Smooth muscle cell (in vitro differentiated cells): ENCODE data around the gene PARVB. TPM values are rescaled to one million over a fixed set of nuclear protein-coding genes. Genes with fewer than 3 reads are reported as not detected.

Experiments used
- DNase-seq: peaks from one replicate; lab custom pipeline; 2025; ENCODE audit not compliant: unreplicated experiment; lab: John Stamatoyannopoulos, UW
- H2AFZ ChIP-seq: fragments of 200-600 bp; sonication (generic); 2 replicates; pipeline ENCODE4 v1.6.0; 2016; ENCODE audit warnings: antibody characterized with exemption, low read depth, mild to moderate bottlenecking
- H3F3A ChIP-seq: fragments of 200-600 bp; sonication (generic); 2 replicates; pipeline ENCODE4 v1.6.0; 2017; ENCODE audit warnings: antibody characterized with exemption, low read depth
- H3K27ac ChIP-seq: fragments of 200-600 bp; sonication (generic); 2 replicates; pipeline ENCODE4 v1.5.1; 2016; ENCODE audit warnings: low read depth, mild to moderate bottlenecking
- H3K27me3 ChIP-seq: fragments of 200-600 bp; sonication (generic); 2 replicates; pipeline ENCODE4 v1.6.1; 2016; ENCODE audit warnings: low read depth, mild to moderate bottlenecking
- H3K36me3 ChIP-seq: fragments of 200-600 bp; sonication (generic); 2 replicates; pipeline ENCODE4 v1.5.1; 2016; ENCODE audit warnings: low read depth
- H3K4me1 ChIP-seq: fragments of 200-600 bp; sonication (generic); 2 replicates; pipeline ENCODE4 v1.5.1; 2016; ENCODE audit warnings: low read depth
- H3K4me2 ChIP-seq: fragments of 200-600 bp; sonication (generic); 2 replicates; pipeline ENCODE4 v1.6.0; 2016; ENCODE audit warnings: mild to moderate bottlenecking
- H3K4me3 ChIP-seq: fragments of 200-600 bp; sonication (generic); 2 replicates; pipeline ENCODE4 v1.5.1; 2016; ENCODE audit warnings: mild to moderate bottlenecking
- H3K79me2 ChIP-seq: fragments of 200-600 bp; sonication (generic); 2 replicates; pipeline ENCODE4 v1.6.0; 2016; ENCODE audit warnings: low read depth, mild to moderate bottlenecking
- H3K9ac ChIP-seq: fragments of 200-600 bp; sonication (generic); 2 replicates; pipeline ENCODE4 v1.6.0; 2016; ENCODE audit warnings: low read depth
- H3K9me3 ChIP-seq: fragments of 200-600 bp; sonication (generic); replicated peaks from 2 replicates; pipeline ENCODE4 v1.5.1; 2016; ENCODE audit warnings: low read depth
- H4K20me1 ChIP-seq: fragments of 200-600 bp; sonication (generic); 2 replicates; pipeline ENCODE4 v1.6.0; 2016; ENCODE audit warnings: low read depth
- CTCF ChIP-seq: fragments of 200-600 bp; sonication (generic); IDR thresholded peaks from 2 replicates; pipeline ENCODE4 v1.5.1; 2017; ENCODE audit warnings: borderline replicate concordance, mild to moderate bottlenecking, antibody characterized with exemption; ENCODE audit not compliant: insufficient read depth, poor library complexity, severe bottlenecking
- WGBS: methylation state at CpG from one replicate; pipeline ENCODE4 v1.1.7; 2016; ENCODE audit warnings: low lambda C conversion rate; 5-methylcytosine and 5-hydroxymethylcytosine counted together
- polyA plus RNA-seq: library from polyadenylated mRNA; unstranded; fragments of >200 nt; fragmentation: Nextera tagmentation; extraction: Ambion mirVana; gene quantifications from 2 replicates; pipeline ENCODE4 v1.2.1, GENCODE V29; 2016
- total RNA-seq: library from RNA; depleted of rRNA; stranded (reverse); fragments of >200 nt; gene quantifications from 2 replicates; pipeline ENCODE4 v1.2.3, GENCODE V29; 2014

Gene PARVB
- total and polyA plus RNA-seq, 2 experiments from 2014 or later = 35.1 to 36.6 TPM

GRCh38 chr22:44185237-44186120 is 161.4 kb downstream of the PARVB start:
- H3K36me3 ChIP-seq = no peaks in the 10 kb centered on the region
- no peaks in the 10 kb centered on the region for H3K79me2 ChIP-seq
- no peaks in the 10 kb centered on the region for H3K27me3 ChIP-seq
- H3K4me3 ChIP-seq = no peak overlapping the region
- H3F3A ChIP-seq = no peaks in the 10 kb centered on the region
- TF ChIP-seq CTCF = no peak
- 92% methylated on average over 15 of the region's 16 CpGs for WGBS
- no peak overlapping the region for H2AFZ ChIP-seq
- no peak overlapping the region for H3K9ac ChIP-seq
- no peak overlapping the region for H3K4me2 ChIP-seq
- no peaks in the 10 kb centered on the region for H4K20me1 ChIP-seq
- no peaks in the 10 kb centered on the region for H3K9me3 ChIP-seq
- DNase-seq = no peak
- no peaks in the 10 kb centered on the region for H3K4me1 ChIP-seq
- no peak overlapping the region for H3K27ac ChIP-seq

- no peak overlapping the region for H3K4me3 ChIP-seq
- no peaks in the 10 kb centered on the region for H3K4me1 ChIP-seq
- no peaks in the 10 kb centered on the region for H3F3A ChIP-seq
- H3K27ac ChIP-seq = no peak overlapping the region
- H4K20me1 ChIP-seq = no peaks in the 10 kb centered on the region
- H3K27me3 ChIP-seq = no peaks in the 10 kb centered on the region
- no peak for TF ChIP-seq CTCF
- H3K79me2 ChIP-seq = no peaks in the 10 kb centered on the region
- no peak overlapping the region for H3K4me2 ChIP-seq
- DNase-seq = no peak
- H2AFZ ChIP-seq = no peak overlapping the region
- H3K9ac ChIP-seq = no peak overlapping the region
- H3K9me3 ChIP-seq = no peaks in the 10 kb centered on the region
- no peaks in the 10 kb centered on the region for H3K36me3 ChIP-seq
- 94% methylated on average over 6 of the region's 8 CpGs for WGBS
Observed at GRCh38 chr22:44186121-44186510, 162.0 kb downstream of the PARVB start.

GRCh38 chr22:44186737-44187136 is 162.6 kb downstream of the PARVB start:
- no peak for DNase-seq
- 78% methylated on average over 4 of the region's 4 CpGs for WGBS
- Histone ChIP-seq H2AFZ (no peak overlapping the region), H3K9me3 (no peaks in the 10 kb centered on the region), H3K36me3 (no peaks in the 10 kb centered on the region), H3K79me2 (no peaks in the 10 kb centered on the region), H3F3A (no peaks in the 10 kb centered on the region), H3K9ac (no peak overlapping the region), H3K4me1 (no peaks in the 10 kb centered on the region), H3K27me3 (no peaks in the 10 kb centered on the region), H3K4me2 (no peak overlapping the region), H3K4me3 (no peak overlapping the region), H4K20me1 (no peaks in the 10 kb centered on the region), H3K27ac (no peak overlapping the region)
- no peak for TF ChIP-seq CTCF

DNA sequence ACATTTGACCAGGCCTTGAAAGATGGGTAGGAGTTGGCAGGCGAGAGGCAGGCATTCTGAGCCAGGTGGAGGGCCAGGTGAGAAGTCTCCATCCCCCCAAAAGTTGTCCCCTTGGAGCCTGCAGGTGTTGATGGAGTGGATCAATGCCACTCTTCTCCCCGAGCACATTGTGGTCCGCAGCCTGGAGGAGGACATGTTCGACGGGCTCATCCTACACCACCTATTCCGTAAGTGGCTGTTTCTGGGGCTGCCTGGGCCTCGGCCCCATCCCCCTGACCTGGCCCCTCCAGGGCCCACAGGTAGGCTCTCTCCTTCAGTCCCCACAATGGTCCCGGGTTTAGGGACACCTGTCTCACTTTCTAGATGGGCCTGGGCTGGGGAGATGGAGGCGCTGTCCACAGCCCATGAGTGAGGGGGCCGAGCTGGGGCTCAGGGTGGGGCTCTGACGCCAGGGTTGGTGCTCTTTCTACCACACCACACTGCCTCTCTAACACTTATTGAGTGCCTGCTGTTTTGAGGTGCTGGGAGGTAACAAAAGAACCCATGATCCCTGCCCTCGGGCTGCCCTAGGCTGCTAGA is 163.6 kb downstream of the PARVB start:
- no peak for DNase-seq
- Histone ChIP-seq H3K4me3 (no peak overlapping the region), H3K4me2 (no peak overlapping the region), H4K20me1 (no peaks in the 10 kb centered on the region), H3K9me3 (no peaks in the 10 kb centered on the region), H3K4me1 (no peaks in the 10 kb centered on the region), H3K27ac (no peak overlapping the region), H2AFZ (no peak overlapping the region), H3K79me2 (no peaks in the 10 kb centered on the region), H3K36me3 (no peaks in the 10 kb centered on the region), H3K27me3 (no peaks in the 10 kb centered on the region), H3F3A (no peaks in the 10 kb centered on the region), H3K9ac (no peak overlapping the region)
- no peak for TF ChIP-seq CTCF
- WGBS = 94% methylated on average over 12 of the region's 12 CpGs
